Measurements from ENCODE around the gene PTTG1IP. TPM values are rescaled to one million over a fixed set of nuclear protein-coding genes. Genes with fewer than 3 reads are reported as not detected.

PTTG1IP gene
- total RNA-seq, 1 donor from 2014 or later = 98.1 TPM

DNA sequence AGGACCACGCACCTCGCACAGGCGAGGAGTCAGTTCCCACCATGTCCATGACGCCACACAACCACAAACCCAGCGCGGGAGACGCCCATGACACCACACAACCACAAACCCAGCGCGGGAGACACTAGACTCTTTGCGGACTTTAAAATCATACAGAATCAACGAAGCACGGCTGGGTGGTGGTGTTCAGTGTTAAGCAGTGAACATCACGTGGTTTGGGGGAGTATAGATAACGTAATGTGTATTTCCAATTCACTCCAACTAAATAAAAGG, 19.2 kb downstream of the PTTG1IP start:
- no peak overlapping the region for H3K4me3 ChIP-seq (ENCODE audit: low read length in 3 of 3)
- H3K9me3 ChIP-seq (ENCODE audit: control insufficient read depth in 3 of 3, low read length in 3 of 3) = no peaks in the 10 kb centered on the region
- no peak overlapping the region for H3K9ac ChIP-seq (ENCODE audit: low read depth in 1 of 3, low read length in 3 of 3)
- H3K27me3 ChIP-seq (ENCODE audit: control insufficient read depth in 3 of 3, insufficient read depth in 3 of 3, low read length in 3 of 3) = no peaks in the 10 kb centered on the region
- peak overlapping the region; percentile 57 for H3K27ac ChIP-seq (ENCODE audit: low read depth, low read length)
- H3K4me1 ChIP-seq (ENCODE audit: control insufficient read depth in 3 of 3, insufficient read depth in 3 of 3, low read length in 3 of 3) = peaks cover 10 to 54% (median 41%) of the 10 kb centered on the region in 3 donors
- peaks cover 48 to 61% (median 56%) of the 10 kb centered on the region in 3 donors for H3K36me3 ChIP-seq (ENCODE audit: control insufficient read depth in 3 of 3, insufficient read depth in 3 of 3, low read length in 3 of 3)

DNA sequence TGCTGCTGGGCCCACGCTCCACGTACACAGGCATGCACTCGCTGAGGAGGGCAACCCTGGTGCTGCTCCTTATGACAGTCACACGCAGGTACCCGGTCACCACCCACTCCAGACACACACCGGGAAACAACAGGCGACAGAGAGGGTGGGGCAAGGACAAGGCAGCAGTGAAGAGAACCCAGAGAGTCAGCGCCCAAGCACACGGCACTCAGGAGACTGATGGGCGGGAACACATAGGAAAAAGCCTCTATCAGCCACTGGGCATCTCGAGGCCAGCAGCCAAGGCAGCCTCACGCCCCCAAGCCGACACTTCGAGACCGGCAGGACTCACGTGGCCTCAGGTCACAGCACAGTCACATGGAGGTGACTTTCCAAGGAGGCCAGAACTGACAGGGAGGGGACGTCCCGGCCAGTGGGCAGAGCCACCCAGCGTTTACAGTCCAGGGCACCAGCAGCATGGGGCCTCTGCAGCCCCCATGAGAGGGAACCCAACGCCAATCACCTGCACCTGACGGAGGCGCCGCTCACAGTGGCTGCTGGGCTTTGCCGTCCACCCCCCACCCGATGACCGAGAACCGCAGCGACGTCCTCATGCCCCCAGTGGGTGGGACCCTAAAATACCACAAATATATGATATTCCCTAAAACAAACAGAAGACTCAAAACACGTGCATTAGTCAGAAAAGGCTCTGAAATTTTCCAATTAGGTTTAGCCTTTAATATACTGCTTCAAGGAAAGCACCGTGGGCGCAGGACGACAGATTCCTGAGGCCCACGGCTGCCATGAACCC, 19.7 kb downstream of the PTTG1IP start:
- Histone ChIP-seq H3K4me3 (ENCODE audit: low read length in 3 of 3) (no peak overlapping the region), H3K9me3 (ENCODE audit: control insufficient read depth in 3 of 3, low read length in 3 of 3) (no peaks in the 10 kb centered on the region), H3K9ac (ENCODE audit: low read depth in 1 of 3, low read length in 3 of 3) (no peak overlapping the region), H3K36me3 (ENCODE audit: control insufficient read depth in 3 of 3, insufficient read depth in 3 of 3, low read length in 3 of 3) (peaks cover 48 to 60% (median 57%) of the 10 kb centered on the region in 3 donors), H3K4me1 (ENCODE audit: control insufficient read depth in 3 of 3, insufficient read depth in 3 of 3, low read length in 3 of 3) (peaks cover 8 to 50% (median 37%) of the 10 kb centered on the region in 3 donors), H3K27me3 (ENCODE audit: control insufficient read depth in 3 of 3, insufficient read depth in 3 of 3, low read length in 3 of 3) (no peaks in the 10 kb centered on the region), H3K27ac (ENCODE audit: low read depth, low read length) (no peak overlapping the region)

DNA sequence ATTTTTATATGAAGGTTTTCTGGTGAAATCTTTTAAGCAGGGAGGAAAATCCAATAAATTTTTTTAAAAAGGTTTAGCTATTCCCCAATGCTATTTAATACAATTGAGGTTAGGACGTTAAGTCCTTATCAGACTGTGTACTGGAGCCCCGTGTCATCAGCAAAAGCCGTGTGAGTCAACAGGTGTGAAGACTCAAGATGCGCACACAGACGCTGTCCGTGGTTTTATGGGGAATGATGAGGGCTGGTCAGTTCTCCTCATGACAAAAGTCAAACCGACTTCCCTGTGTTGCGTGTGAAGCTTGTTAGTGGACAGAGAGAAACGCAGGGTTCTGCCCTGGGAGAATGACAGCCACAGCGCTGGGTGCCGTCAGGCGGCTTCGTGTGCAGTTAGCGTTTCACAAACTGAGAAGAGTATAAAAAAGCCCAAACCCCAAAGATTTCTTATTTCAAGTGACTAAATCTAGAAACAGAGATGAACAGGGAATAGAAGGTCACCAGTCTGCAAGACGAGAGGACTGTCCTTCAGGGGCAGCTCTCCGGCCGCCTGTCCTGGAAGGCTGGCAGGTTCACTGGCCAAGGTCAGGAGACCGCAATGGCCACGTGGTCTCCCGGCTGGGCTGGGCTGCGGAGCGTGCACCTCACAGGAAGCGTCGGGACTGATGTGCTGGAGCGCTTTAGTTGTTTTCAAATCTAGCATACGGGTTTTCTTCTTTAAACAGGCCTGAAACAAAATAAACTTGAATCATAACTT, 22.4 kb downstream of the PTTG1IP start:
- no peak overlapping the region for H3K27ac ChIP-seq (ENCODE audit: low read depth, low read length)
- peaks cover 46 to 51% (median 47%) of the 10 kb centered on the region in 3 donors for H3K36me3 ChIP-seq (ENCODE audit: control insufficient read depth in 3 of 3, insufficient read depth in 3 of 3, low read length in 3 of 3)
- no peaks in the 10 kb centered on the region for H3K27me3 ChIP-seq (ENCODE audit: control insufficient read depth in 3 of 3, insufficient read depth in 3 of 3, low read length in 3 of 3)
- no peak overlapping the region for H3K4me3 ChIP-seq (ENCODE audit: low read length in 3 of 3)
- peak overlapping the region in 1 of 3 donors; percentile 57 for H3K9ac ChIP-seq (ENCODE audit: low read depth in 1 of 3, low read length in 3 of 3)
- peaks cover 17 to 58% (median 42%) of the 10 kb centered on the region in 3 donors for H3K4me1 ChIP-seq (ENCODE audit: control insufficient read depth in 3 of 3, insufficient read depth in 3 of 3, low read length in 3 of 3)
- H3K9me3 ChIP-seq (ENCODE audit: control insufficient read depth in 3 of 3, low read length in 3 of 3) = no peaks in the 10 kb centered on the region

DNA sequence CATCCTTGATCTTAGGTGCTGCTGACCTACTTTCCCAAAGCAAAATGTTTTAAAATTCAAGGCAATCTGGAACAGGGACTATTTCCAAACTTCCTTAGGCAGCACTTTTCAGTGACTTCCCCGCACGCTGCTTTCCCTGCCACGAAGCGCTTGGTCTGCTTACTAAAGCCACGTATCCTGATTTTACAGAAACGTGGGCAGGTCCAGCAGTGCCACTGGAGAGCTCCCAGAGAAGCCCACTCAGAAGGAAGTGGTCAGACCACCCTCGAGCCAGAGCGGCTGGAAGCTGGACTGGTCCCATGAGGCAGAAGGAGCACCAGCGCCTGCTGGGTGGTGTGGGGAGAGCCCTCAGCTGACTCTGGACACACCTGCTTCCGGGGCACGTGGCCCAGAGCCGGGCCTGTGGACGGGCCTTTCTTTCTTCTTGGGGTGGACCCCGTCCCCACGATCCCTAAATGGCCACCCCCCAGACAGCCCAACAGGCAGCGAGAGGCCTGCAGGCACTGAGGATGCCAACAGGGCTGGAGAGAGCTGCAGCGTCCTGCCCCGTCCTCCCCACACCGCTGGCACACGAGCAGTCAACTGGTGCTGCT, 23.2 kb downstream of the PTTG1IP start:
- peaks cover 44 to 46% (median 45%) of the 10 kb centered on the region in 3 donors for H3K36me3 ChIP-seq (ENCODE audit: control insufficient read depth in 3 of 3, insufficient read depth in 3 of 3, low read length in 3 of 3)
- peaks cover 18 to 59% (median 43%) of the 10 kb centered on the region in 3 donors for H3K4me1 ChIP-seq (ENCODE audit: control insufficient read depth in 3 of 3, insufficient read depth in 3 of 3, low read length in 3 of 3)
- peaks cover 0 to 5% (median 4%) of the 10 kb centered on the region in 3 donors for H3K27me3 ChIP-seq (ENCODE audit: control insufficient read depth in 3 of 3, insufficient read depth in 3 of 3, low read length in 3 of 3)
- H3K4me3 ChIP-seq (ENCODE audit: low read length in 3 of 3) = no peak overlapping the region
- no peak overlapping the region for H3K27ac ChIP-seq (ENCODE audit: low read depth, low read length)
- no peak overlapping the region for H3K9ac ChIP-seq (ENCODE audit: low read depth in 1 of 3, low read length in 3 of 3)
- no peaks in the 10 kb centered on the region for H3K9me3 ChIP-seq (ENCODE audit: control insufficient read depth in 3 of 3, low read length in 3 of 3)

DNA sequence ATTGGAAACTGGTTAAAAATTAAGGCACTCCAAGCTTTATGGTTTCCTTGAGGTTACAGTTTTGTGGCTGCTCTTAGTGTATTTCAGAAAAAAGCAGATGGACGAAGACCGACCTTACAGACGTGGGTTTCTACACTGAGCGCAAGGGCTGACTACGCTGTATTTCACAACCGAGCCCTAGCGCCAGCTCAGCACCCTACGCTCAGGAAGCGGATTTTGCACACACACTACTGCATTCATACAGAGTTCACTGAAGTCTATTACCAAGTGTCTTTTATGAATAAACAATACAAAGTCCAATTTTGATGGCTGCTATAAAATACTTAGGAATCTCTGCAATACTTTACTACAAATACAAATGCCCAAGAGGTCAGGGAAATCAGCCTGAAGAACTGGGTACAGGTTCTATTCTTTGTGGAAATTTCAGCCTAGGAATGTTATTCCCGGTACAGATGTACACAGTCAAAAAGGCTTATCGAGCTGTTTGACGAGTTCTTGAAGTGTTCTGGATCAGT, 23.8 kb downstream of the PTTG1IP start:
- Histone ChIP-seq H3K36me3 (ENCODE audit: control insufficient read depth in 3 of 3, insufficient read depth in 3 of 3, low read length in 3 of 3) (peaks cover 38 to 42% (median 39%) of the 10 kb centered on the region in 3 donors), H3K27me3 (ENCODE audit: control insufficient read depth in 3 of 3, insufficient read depth in 3 of 3, low read length in 3 of 3) (peaks cover under 1 to 6% (median 6%) of the 10 kb centered on the region in 3 donors), H3K4me1 (ENCODE audit: control insufficient read depth in 3 of 3, insufficient read depth in 3 of 3, low read length in 3 of 3) (peaks cover 19 to 53% (median 38%) of the 10 kb centered on the region in 3 donors), H3K9me3 (ENCODE audit: control insufficient read depth in 3 of 3, low read length in 3 of 3) (no peaks in the 10 kb centered on the region), H3K27ac (ENCODE audit: low read depth, low read length) (no peak overlapping the region), H3K9ac (ENCODE audit: low read depth in 1 of 3, low read length in 3 of 3) (no peak overlapping the region), H3K4me3 (ENCODE audit: low read length in 3 of 3) (no peak overlapping the region)

DNA sequence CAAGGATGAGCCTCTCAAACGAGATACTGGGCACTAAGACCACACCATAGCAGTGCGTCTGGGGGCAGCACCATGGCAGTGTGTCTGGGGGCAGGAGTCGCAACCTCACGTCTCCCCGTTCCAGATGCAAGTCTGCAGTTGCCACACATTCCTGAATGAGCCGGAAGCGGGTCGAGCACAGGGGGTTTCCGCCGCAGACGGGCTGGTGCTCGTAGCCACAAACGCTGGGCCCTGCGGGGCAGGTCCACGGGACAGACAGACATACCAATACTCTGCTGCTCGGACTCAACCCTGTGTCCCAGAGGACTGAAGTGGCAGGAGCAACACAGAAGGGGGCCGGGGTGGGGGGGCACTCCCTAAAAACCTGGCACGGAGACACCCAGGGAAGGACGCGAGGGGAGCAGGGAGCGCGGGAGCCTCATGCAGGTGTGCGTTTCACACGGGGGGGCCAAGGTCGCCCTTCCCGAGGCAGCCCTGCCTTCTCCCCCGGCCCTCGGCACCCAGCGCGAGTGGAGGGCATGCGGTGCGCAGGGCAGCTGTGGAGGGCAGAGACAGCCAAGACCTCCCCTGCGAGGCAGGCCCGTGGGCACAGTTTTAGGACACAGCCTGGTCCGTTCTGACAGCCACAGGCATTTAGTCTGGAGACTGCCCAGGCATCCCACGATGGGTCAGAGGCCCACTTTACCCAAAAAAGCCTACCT, 24.5 kb downstream of the PTTG1IP start:
- Histone ChIP-seq H3K4me1 (ENCODE audit: control insufficient read depth in 3 of 3, insufficient read depth in 3 of 3, low read length in 3 of 3) (peaks cover 19 to 47% (median 31%) of the 10 kb centered on the region in 3 donors), H3K27me3 (ENCODE audit: control insufficient read depth in 3 of 3, insufficient read depth in 3 of 3, low read length in 3 of 3) (peaks cover 5 to 11% (median 6%) of the 10 kb centered on the region in 3 donors), H3K9ac (ENCODE audit: low read depth in 1 of 3, low read length in 3 of 3) (no peak overlapping the region), H3K27ac (ENCODE audit: low read depth, low read length) (no peak overlapping the region), H3K4me3 (ENCODE audit: low read length in 3 of 3) (no peak overlapping the region), H3K36me3 (ENCODE audit: control insufficient read depth in 3 of 3, insufficient read depth in 3 of 3, low read length in 3 of 3) (peaks cover 31 to 38% (median 32%) of the 10 kb centered on the region in 3 donors), H3K9me3 (ENCODE audit: control insufficient read depth in 3 of 3, low read length in 3 of 3) (no peaks in the 10 kb centered on the region)

DNA sequence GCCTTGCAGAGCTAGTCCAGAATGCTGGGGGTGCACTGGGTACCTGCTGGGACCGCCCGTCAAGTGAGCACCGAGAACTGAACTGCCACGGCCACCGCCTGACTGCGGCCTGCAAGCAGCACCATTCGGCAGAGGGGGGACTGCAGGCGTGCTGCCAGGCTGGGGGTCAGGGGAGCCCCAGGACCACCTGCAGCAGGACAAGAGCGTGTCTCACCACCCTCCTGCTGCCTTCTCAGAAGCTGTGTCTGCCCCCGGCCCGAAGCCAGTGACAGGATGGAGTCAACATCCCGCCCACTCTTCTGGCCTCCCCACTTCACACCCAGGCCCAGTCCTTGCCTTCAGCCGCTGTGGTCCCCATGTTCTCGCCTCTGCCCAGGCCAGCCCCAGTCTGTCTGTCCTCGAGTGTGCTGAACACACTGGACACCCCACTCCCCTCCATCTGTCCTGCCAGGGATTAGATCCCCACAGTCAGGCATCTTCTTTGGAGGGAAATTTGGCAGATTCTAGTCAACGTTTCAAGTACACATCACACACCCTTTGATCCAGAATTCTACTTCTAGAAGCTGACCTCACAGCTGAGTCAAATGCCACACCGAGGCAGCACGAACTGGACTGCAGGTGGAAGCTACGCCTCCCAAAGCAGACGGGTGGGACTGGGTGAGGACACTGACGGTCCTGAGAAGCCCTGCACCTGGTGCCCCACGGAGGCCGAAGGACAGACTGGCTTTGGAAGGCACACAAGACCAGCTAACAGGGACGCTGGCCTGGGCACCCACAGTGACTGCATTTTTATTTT, 26.0 kb downstream of the PTTG1IP start:
- Histone ChIP-seq H3K4me3 (ENCODE audit: low read length in 3 of 3) (no peak overlapping the region), H3K36me3 (ENCODE audit: control insufficient read depth in 3 of 3, insufficient read depth in 3 of 3, low read length in 3 of 3) (peaks cover 25 to 29% (median 28%) of the 10 kb centered on the region in 3 donors), H3K27ac (ENCODE audit: low read depth, low read length) (no peak overlapping the region), H3K27me3 (ENCODE audit: control insufficient read depth in 3 of 3, insufficient read depth in 3 of 3, low read length in 3 of 3) (peaks cover 10 to 19% (median 11%) of the 10 kb centered on the region in 3 donors), H3K4me1 (ENCODE audit: control insufficient read depth in 3 of 3, insufficient read depth in 3 of 3, low read length in 3 of 3) (peaks cover 19 to 41% (median 25%) of the 10 kb centered on the region in 3 donors), H3K9me3 (ENCODE audit: control insufficient read depth in 3 of 3, low read length in 3 of 3) (no peaks in the 10 kb centered on the region), H3K9ac (ENCODE audit: low read depth in 1 of 3, low read length in 3 of 3) (peak overlapping the region in 1 of 3 donors; percentile 25)

DNA sequence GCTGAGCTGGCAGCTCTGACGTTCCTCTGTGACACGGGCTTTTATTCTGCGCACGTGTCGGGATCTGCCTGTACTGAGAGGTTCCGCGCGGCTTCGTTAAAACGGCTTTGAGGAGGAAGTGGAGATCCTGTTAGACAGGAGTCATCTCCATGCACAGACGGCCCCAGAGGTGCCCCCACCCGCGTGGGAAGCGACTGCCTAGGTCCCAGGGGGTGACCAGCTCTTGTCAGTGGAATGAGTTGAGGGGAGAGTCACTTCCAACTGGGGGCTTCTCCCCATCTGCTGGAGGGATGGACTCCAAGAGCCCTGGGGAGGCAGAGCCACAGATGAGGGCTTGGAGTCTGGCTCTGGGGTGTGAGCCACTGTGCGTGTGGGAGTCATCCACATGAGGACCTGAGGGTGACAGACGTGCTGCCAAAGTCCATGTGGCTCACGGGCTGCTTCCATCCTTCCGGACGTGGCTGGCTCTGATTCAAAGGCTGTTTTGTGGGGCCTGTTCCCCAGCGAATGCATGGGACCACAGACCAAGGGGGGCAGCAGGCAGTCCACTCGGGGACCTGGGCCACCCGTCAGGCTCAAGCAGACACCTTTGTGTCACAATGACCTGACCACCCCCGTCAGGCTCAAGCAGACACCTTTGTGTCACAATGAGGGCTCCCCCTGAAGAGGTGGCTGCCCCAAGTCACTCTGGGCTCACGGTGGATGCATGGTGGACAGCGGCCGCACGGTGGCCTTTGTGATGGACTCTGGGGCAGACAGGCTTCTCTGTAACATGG, 26.8 kb downstream of the PTTG1IP start:
- H3K9me3 ChIP-seq (ENCODE audit: control insufficient read depth in 3 of 3, low read length in 3 of 3) = no peaks in the 10 kb centered on the region
- H3K36me3 ChIP-seq (ENCODE audit: control insufficient read depth in 3 of 3, insufficient read depth in 3 of 3, low read length in 3 of 3) = peaks cover 25 to 26% (median 26%) of the 10 kb centered on the region in 3 donors
- H3K4me1 ChIP-seq (ENCODE audit: control insufficient read depth in 3 of 3, insufficient read depth in 3 of 3, low read length in 3 of 3) = peaks cover 19 to 41% (median 25%) of the 10 kb centered on the region in 3 donors
- peak overlapping the region in 2 of 3 donors; percentile 20 to 40 for H3K9ac ChIP-seq (ENCODE audit: low read depth in 1 of 3, low read length in 3 of 3)
- H3K4me3 ChIP-seq (ENCODE audit: low read length in 3 of 3) = peak overlapping the region in 2 of 3 donors; percentile 13 to 38
- peak overlapping the region; percentile 18 for H3K27ac ChIP-seq (ENCODE audit: low read depth, low read length)
- peaks cover 10 to 26% (median 14%) of the 10 kb centered on the region in 3 donors for H3K27me3 ChIP-seq (ENCODE audit: control insufficient read depth in 3 of 3, insufficient read depth in 3 of 3, low read length in 3 of 3)
